GM12801 (cell line): ENCODE measurements around the gene DHDDS.

ENCODE experiments used
- TF ChIP-seq, protein P1 (sequence below): IDR thresholded peaks from one replicate; pipeline ENCODE4 v1.5.1; 2011; ENCODE audit warnings: control low read depth; ENCODE audit not compliant: insufficient read length; ENCODE audit errors: extremely low read depth

Gene DHDDS

GRCh38 chr1:26399034-26399433, 33.1 kb upstream of the DHDDS start:
- TF ChIP-seq, protein P1, sequence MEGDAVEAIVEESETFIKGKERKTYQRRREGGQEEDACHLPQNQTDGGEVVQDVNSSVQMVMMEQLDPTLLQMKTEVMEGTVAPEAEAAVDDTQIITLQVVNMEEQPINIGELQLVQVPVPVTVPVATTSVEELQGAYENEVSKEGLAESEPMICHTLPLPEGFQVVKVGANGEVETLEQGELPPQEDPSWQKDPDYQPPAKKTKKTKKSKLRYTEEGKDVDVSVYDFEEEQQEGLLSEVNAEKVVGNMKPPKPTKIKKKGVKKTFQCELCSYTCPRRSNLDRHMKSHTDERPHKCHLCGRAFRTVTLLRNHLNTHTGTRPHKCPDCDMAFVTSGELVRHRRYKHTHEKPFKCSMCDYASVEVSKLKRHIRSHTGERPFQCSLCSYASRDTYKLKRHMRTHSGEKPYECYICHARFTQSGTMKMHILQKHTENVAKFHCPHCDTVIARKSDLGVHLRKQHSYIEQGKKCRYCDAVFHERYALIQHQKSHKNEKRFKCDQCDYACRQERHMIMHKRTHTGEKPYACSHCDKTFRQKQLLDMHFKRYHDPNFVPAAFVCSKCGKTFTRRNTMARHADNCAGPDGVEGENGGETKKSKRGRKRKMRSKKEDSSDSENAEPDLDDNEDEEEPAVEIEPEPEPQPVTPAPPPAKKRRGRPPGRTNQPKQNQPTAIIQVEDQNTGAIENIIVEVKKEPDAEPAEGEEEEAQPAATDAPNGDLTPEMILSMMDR: no peak

DNA sequence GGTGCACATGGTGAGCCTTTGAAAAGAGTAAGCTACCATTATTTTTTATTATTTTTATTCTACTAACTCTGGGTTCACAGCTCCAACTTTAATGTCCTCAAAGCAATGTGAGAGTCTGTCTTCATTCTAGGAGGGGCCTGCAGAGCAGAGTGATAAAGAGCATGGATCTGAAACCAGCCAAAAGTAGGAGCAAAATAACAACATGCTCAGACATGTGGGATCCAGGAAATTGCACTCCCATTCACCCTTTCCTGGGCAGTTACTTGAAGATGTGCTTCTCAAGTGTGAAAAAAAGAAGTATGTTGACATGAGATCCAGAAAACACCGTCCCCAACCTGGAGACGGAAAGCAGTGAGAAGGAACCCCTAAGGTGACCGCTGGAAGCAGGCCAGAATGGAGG, 30.2 kb upstream of the DHDDS start:
- TF ChIP-seq, protein P1: no peak

DNA sequence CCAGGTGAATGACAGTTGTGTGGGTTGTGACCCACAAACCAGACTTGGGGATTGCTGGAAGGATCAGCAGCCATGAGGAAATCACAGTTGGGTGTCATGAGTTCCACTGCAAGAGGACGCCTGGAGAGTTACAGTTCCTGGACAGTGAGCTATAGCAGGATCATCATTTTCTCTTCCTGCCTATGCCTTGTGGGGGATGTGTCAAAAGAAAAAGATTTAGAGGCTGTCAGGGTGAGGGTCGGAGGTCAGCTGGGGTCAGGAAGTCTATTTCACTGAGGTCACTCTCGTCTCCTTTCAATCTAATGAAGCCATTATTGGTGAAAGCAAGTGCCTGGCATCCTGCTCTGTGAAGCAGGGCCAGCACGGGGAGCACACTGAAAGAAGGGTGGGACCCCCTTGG, 28.5 kb upstream of the DHDDS start:
- TF ChIP-seq, protein P1: no peak

DNA sequence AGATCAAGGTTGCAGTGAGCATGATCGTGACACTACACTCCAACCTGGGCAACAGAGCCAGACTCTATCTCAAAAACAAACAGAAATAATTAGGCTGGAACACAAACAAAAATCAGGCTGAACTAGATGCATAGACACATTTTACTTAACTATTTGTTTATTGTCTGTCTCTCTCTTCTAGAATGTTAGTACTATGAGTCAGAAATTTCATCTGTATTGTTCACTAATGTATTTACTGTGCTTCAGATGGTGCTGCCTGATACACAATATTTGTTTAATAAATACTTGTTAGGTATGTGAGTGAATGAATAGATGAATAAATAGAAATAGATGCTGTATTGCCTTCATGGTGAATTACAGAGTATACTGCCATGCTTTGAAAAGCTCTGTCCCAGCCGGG, 27.5 kb upstream of the DHDDS start:
- TF ChIP-seq, protein P1: no peak

GRCh38 chr1:26405281-26405915, 26.7 kb upstream of the DHDDS start:
- TF ChIP-seq, protein P1: no peak

DNA sequence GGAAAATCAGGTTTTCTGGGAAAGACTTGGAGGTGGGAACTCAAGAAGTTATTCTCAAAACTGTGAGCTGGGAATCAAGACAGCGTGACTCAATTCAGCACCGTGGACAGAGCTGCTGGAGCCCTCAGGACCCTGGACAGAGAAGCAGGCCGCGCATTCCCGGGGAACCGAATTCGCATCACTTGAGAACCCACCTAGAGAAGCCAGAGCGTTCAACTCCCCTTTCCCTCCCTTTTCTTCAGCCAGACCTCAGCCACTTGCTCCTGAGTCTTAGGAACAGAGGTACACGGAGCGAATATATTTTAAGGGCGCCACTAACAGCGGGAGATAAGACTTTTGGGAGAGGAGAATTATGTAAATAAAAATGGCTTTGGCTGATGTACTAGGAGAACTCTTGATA, 23.5 kb upstream of the DHDDS start:
- TF ChIP-seq, protein P1: no peak

GRCh38 chr1:26409191-26409807, 22.8 kb upstream of the DHDDS start:
- TF ChIP-seq, protein P1: no peak
